B cell (primary cell): ENCODE data around the gene PPP2R5D. TPM values are rescaled to one million over a fixed set of nuclear protein-coding genes. Genes with fewer than 3 reads are reported as not detected.
"Not testable (repeated sequence)": the region's sequence is repeated elsewhere in the genome, so short reads cannot be mapped to it uniquely, and the experiment has no call there.

ENCODE experiments used
- ATAC-seq: fragments of 200-7000 bp; cut with Tn5 transposase; one replicate; pipeline ENCODE4 v1.10.0; 2021; ENCODE audit warnings: low read depth, mild to moderate bottlenecking, moderate number of reproducible peaks, moderate library complexity
- CTCF ChIA-PET: fragments of 350-600 bp; sonication (Branson Sonifier 250); formaldehyde crosslinking; loops from one replicate; lab custom pipeline; 2021; ENCODE audit warnings: antibody characterized with exemption, inconsistent platforms; lab: Charles Lee
- POLR2A ChIA-PET: fragments of 350-600 bp; sonication (Branson Sonifier 250); formaldehyde crosslinking; loops from one replicate; lab custom pipeline; 2021; ENCODE audit warnings: antibody characterized with exemption; lab: Charles Lee
- DNase-seq: peaks from one replicate; pipeline ENCODE4 v3.0.0; 2013
- H2AFZ ChIP-seq: 2 replicates; pipeline ENCODE4 v1.6.1; 2012; ENCODE audit warnings: mild to moderate bottlenecking, low read depth, low read length; ENCODE audit not compliant: insufficient read depth, poor library complexity, severe bottlenecking
- H3K27ac ChIP-seq, 2 donors: 1 replicate in 1 of 2; 2 replicates in 1 of 2; pipeline ENCODE4 v1.5.1; 2012 to 2013; ENCODE audit warnings: low read length in 2 of 2, mild to moderate bottlenecking in 2 of 2, moderate library complexity in 1 of 2
- H3K27me3 ChIP-seq, 4 experiments: fragments of 200-600 bp in 1 of 4; sonication (generic) in 1 of 4; replicated peaks in 1 of 4; 1 replicate in 2 of 4; 2 replicates in 2 of 4; pipeline versions ENCODE4 v1.6.1 to v1.7.0; 2013 to 2016; ENCODE audit warnings: low read length in 3 of 4, mild to moderate bottlenecking in 2 of 4, mixed read lengths in 1 of 4, moderate library complexity in 1 of 4; ENCODE audit not compliant: insufficient read depth in 4 of 4, control insufficient read depth in 3 of 4; ENCODE audit errors: control extremely low read depth in 1 of 4
- H3K36me3 ChIP-seq, 2 experiments: replicated peaks in 1 of 2; 1 replicate in 1 of 2; 2 replicates in 1 of 2; pipeline versions ENCODE4 v1.6.1 to v1.7.1; 2013; ENCODE audit warnings: low read length in 1 of 2; ENCODE audit not compliant: insufficient read depth in 2 of 2, control insufficient read depth in 1 of 2; ENCODE audit errors: control extremely low read depth in 1 of 2, extremely low read depth in 1 of 2
- H3K4me1 ChIP-seq, 2 donors: fragments of 200-600 bp in 1 of 2; sonication (generic) in 1 of 2; 1 replicate in 1 of 2; 2 replicates in 1 of 2; pipeline versions ENCODE4 v1.5.1 to v1.6.1; 2013 to 2017; ENCODE audit warnings: low read length in 2 of 2; ENCODE audit not compliant: control insufficient read depth in 2 of 2, insufficient read depth in 2 of 2
- H3K4me2 ChIP-seq: replicated peaks from 2 replicates; pipeline ENCODE3; 2012; ENCODE audit warnings: mild to moderate bottlenecking, low read depth, low read length; ENCODE audit not compliant: poor library complexity, severe bottlenecking
- H3K4me3 ChIP-seq, 5 experiments: fragments of 200-600 bp in 1 of 5; sonication (generic) in 1 of 5; 1 replicate in 3 of 5; 2 replicates in 2 of 5; pipeline versions ENCODE4 v1.5.1 to v1.7.0; 2011 to 2016; ENCODE audit warnings: low read length in 4 of 5, mild to moderate bottlenecking in 4 of 5, low read depth in 2 of 5, control low read depth in 1 of 5, moderate library complexity in 1 of 5; ENCODE audit not compliant: insufficient read depth in 1 of 5; ENCODE audit errors: control extremely low read depth in 1 of 5, extremely low read depth in 1 of 5
- H3K79me2 ChIP-seq: fragments of 200-600 bp; sonication (generic); one replicate; pipeline ENCODE4 v1.6.0; 2016; ENCODE audit warnings: low read length; ENCODE audit not compliant: control insufficient read depth, insufficient read depth
- H3K9ac ChIP-seq: fragments of 200-600 bp; sonication (generic); 2 replicates; pipeline ENCODE4 v1.6.1; 2017; ENCODE audit warnings: mild to moderate bottlenecking, low read length, moderate library complexity
- H3K9me3 ChIP-seq, 3 donors: one replicate each; pipeline versions ENCODE4 v1.6.1 to v1.7.1; 2013; ENCODE audit warnings: low read length in 2 of 3; ENCODE audit not compliant: control insufficient read depth in 2 of 3, insufficient read depth in 1 of 3; ENCODE audit errors: control extremely low read depth in 1 of 3
- H4K20me1 ChIP-seq: 2 replicates; pipeline ENCODE4 v1.6.0; 2012; ENCODE audit warnings: mild to moderate bottlenecking, low read length; ENCODE audit not compliant: insufficient read depth, control insufficient read depth, poor library complexity, severe bottlenecking
- H3K27ac Mint-ChIP-seq: one replicate; pipeline ENCODE4 v1.8.0; 2021; ENCODE audit warnings: mixed read lengths
- H3K27me3 Mint-ChIP-seq: one replicate; pipeline ENCODE4 v1.8.0; 2021; ENCODE audit warnings: mixed read lengths
- H3K4me1 Mint-ChIP-seq: one replicate; pipeline ENCODE4 v1.8.0; 2021; ENCODE audit warnings: mixed read lengths
- H3K4me3 Mint-ChIP-seq: one replicate; pipeline ENCODE4 v1.8.0; 2021; ENCODE audit warnings: mixed read lengths
- H3K9me3 Mint-ChIP-seq: one replicate; pipeline ENCODE4 v1.8.0; 2022; ENCODE audit warnings: mixed read lengths; ENCODE audit not compliant: insufficient read depth
- CTCF ChIP-seq: fragments of 200-600 bp; IDR thresholded peaks from one replicate; pipeline ENCODE4 v1.8.0; 2022; ENCODE audit warnings: antibody characterized with exemption, mild to moderate bottlenecking
- EZH2 ChIP-seq: IDR thresholded peaks from 2 replicates; pipeline ENCODE4 v1.6.1; 2012; ENCODE audit warnings: borderline replicate concordance, low read depth, mild to moderate bottlenecking, moderate library complexity, low read length; ENCODE audit not compliant: insufficient read depth, poor library complexity, severe bottlenecking
- WGBS: methylation state at CpG from one replicate; pipeline ENCODE4 v1.1.5; 2013; ENCODE audit warnings: missing lambda C conversion rate; ENCODE audit not compliant: insufficient coverage; 5-methylcytosine and 5-hydroxymethylcytosine counted together
- intact Hi-C: fragments of 100-400 bp; cut with micrococcal nuclease; formaldehyde crosslinking; loops from one replicate; pipeline ENCODE4 v1.10.0; 2022
- polyA plus RNA-seq: library from polyadenylated mRNA; depleted of rRNA; stranded (reverse); fragments of >200 nt; gene quantifications from 2 replicates; pipeline ENCODE4 v1.2.3, GENCODE V29; 2012
- total RNA-seq, 2 donors: library from RNA; stranded (reverse); fragments of 120-200 nt in 1 of 2; gene quantifications; 1 replicate in 1 of 2; 2 replicates in 1 of 2; pipeline versions ENCODE4 v1.2.3 to v1.2.4, GENCODE V29; 2013 to 2022

Gene PPP2R5D
- total and polyA plus RNA-seq, 2 donors (not counting 1 experiment from before 2014, with no cell fraction given) = 23.2 to 23.6 TPM

GRCh38 chr6:43040542-43041257 is 56.3 kb downstream of the PPP2R5D start:
- Mint-ChIP-seq H3K4me1 (no peaks in the 10 kb centered on the region), H3K27ac (no peak overlapping the region), H3K9me3 (no peaks in the 10 kb centered on the region), H3K27me3 (no peaks in the 10 kb centered on the region), H3K4me3 (no peak overlapping the region)
- H3K27me3 ChIP-seq = no peaks in the 10 kb centered on the region
- DNase-seq = no peak
- ChIA-PET CTCF (no interaction called here), POLR2A (no interaction called here)
- H3K4me3 ChIP-seq = no peak overlapping the region
- TF ChIP-seq CTCF (no peak), EZH2 (no peak)
- H3K36me3 ChIP-seq = peaks cover 0 to 42% of the 10 kb centered on the region in 2 experiments
- no peaks in the 10 kb centered on the region for H4K20me1 ChIP-seq
- no peak overlapping the region for H3K9ac ChIP-seq
- no peaks in the 10 kb centered on the region for H3K79me2 ChIP-seq
- no peak for ATAC-seq
- no peak overlapping the region for H3K27ac ChIP-seq
- H3K9me3 ChIP-seq = no peaks in the 10 kb centered on the region
- H3K4me1 ChIP-seq = no peaks in the 10 kb centered on the region
- WGBS = 98% methylated on average over 17 of the region's 18 CpGs
- H3K4me2 ChIP-seq = no peak overlapping the region
- no peak overlapping the region for H2AFZ ChIP-seq
- intact Hi-C loops = no loop called here

- CTCF ChIA-PET, intact Hi-C loops, H3K4me1 Mint-ChIP-seq, H3K4me2 ChIP-seq, H3K27me3 Mint-ChIP-seq, H3K27me3 ChIP-seq, H3K9me3 Mint-ChIP-seq, H3K9ac ChIP-seq, H3K27ac ChIP-seq, ATAC-seq, H3K4me3 Mint-ChIP-seq, H2AFZ ChIP-seq, H3K9me3 ChIP-seq, H3K4me3 ChIP-seq, H3K4me1 ChIP-seq, H3K79me2 ChIP-seq, H4K20me1 ChIP-seq, H3K27ac Mint-ChIP-seq, DNase-seq: not testable (repeated sequence)
- 100% methylated on average over 3 of the region's 8 CpGs for WGBS
- H3K36me3 ChIP-seq = peaks cover 0 to 45% of the 10 kb centered on the region in 2 experiments
- POLR2A ChIA-PET = interaction anchor here (0.6 kb wide), 1 partner anchor 189 kb away, joined by 4 read pairs; no protein-coding TSS in a partner anchor
Measured at GRCh38 chr6:43041475-43041874, 57.1 kb downstream of the PPP2R5D start.
